ENCODE measurements around the gene KCTD10.
"Not testable (repeated sequence)": the region's sequence is repeated elsewhere in the genome, so short reads cannot be mapped to it uniquely, and the experiment has no call there.

The KCTD10 gene

DNA sequence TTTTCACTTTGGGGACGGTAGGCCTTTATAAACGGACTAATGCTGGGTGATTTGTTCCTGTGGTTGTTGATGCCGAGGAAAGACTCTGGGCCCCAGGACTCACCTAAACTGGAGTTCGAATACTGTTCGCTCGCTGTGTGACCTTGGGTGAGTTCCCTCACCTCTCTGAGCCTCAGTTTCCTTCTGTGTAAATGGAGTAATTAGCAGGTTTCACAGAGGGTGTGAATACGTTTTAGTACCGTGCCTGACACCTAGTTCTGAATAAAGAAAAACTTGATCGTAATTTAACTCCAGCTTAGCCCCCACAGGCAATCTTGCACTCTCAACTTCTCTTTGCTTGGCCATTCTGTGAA lies 839 bp upstream of the KCTD10 start:
- peak overlapping the region; percentile 78 for H3K4me3 ChIP-seq (ENCODE audit: low read length)
- no peak for DNase-seq (ENCODE audit: low read depth, low spot score)

GRCh38 chr12:109476807-109477184 lies 304 bp downstream of the KCTD10 start:
- peak overlapping the region; percentile 78 for H3K4me3 ChIP-seq (ENCODE audit: low read length)
- no peak for DNase-seq (ENCODE audit: low read depth, low spot score)

GRCh38 chr12:109475993-109476806 lies 900 bp downstream of the KCTD10 start:
- H3K4me3 ChIP-seq (ENCODE audit: low read length) = peak overlapping the region; percentile 78

GRCh38 chr12:109475121-109475520 lies 2.0 kb downstream of the KCTD10 start:
- DNase-seq (ENCODE audit: low read depth, low spot score) = no peak
- H3K4me3 ChIP-seq (ENCODE audit: low read length) = no peak overlapping the region

More at GRCh38 chr12:109475993-109476806, 900 bp downstream of the KCTD10 start:
- no peak for DNase-seq (ENCODE audit: low read depth, low spot score)

DNA sequence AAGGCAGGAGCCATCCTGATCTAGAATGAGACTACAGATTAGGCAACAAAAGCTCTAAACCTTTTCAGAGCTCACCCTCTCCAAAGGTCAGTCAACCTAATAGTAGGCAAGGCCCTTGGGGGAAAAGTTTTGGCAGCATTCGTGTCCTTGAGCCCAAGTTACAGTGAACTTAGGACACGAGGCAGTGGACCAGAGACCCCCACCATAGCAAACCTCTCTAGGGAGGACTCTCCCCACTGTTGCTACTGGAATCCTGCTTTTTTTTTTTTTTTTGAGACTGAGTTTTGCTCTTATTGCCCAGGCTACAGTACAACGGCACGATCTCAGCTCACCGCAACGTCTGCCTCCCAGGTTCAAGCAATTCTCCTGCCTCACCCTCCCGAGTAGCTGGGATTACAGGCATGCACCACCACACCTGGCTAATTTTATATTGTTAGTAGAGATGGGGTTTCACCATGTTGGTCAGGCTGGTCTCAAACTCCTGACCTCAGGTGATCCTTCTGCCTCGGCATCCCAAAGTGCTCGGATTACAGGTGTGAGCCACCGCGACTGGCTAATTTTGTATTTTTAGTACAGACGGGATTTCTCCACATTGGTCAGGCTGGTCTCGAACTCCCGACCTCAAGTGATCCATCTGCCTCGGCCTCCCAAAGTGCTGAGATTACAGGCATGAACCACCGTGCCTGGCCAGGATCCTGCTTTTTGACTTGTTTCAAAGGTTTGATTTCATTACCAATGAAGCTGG lies 3.4 kb downstream of the KCTD10 start:
- H3K4me3 ChIP-seq (ENCODE audit: low read length); DNase-seq (ENCODE audit: low read depth, low spot score): not testable (repeated sequence)

DNA sequence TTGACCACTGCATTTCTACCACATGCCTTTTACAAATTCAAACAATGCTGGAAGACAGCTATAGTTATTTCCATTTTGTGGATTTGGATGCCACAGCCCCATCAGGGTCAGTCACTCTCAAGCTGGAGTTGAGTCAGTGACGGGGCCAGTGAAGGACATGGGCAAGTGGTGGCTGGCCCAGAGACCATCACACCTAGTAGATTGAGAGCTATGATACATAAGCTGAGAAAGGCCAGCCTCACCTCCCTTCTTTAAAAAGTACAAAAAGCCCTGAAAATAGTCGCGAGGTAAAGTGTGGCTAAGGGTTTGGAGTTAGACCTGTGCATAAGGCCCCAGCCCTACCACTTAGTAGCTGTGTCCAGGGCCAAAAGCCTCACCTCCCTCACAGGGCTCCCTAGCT lies 4.1 kb downstream of the KCTD10 start:
- no peak for DNase-seq (ENCODE audit: low read depth, low spot score)
- H3K4me3 ChIP-seq (ENCODE audit: low read length) = no peak overlapping the region

DNA sequence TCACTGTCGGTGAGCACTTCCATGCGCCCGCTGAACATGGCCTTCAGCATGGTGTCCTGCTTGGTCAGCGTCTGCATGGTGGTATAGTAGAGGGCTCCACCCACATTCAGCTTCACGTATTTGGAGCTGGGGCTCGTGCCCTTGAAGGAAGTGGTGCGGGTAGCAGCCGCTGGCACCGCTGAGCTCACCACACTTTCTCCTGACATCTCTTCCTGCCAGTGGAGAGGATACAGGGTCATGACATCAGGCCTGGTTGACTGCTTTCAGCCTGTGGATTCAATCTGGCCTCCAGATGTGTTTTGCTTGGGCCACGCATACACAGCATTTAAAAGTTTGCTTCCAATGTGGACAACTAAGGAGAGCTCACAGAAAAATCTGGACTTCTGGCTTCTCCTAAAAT lies 7.6 kb downstream of the KCTD10 start:
- H3K4me3 ChIP-seq (ENCODE audit: low read length) = no peak overlapping the region
- DNase-seq (ENCODE audit: low read depth, low spot score) = no peak

DNA sequence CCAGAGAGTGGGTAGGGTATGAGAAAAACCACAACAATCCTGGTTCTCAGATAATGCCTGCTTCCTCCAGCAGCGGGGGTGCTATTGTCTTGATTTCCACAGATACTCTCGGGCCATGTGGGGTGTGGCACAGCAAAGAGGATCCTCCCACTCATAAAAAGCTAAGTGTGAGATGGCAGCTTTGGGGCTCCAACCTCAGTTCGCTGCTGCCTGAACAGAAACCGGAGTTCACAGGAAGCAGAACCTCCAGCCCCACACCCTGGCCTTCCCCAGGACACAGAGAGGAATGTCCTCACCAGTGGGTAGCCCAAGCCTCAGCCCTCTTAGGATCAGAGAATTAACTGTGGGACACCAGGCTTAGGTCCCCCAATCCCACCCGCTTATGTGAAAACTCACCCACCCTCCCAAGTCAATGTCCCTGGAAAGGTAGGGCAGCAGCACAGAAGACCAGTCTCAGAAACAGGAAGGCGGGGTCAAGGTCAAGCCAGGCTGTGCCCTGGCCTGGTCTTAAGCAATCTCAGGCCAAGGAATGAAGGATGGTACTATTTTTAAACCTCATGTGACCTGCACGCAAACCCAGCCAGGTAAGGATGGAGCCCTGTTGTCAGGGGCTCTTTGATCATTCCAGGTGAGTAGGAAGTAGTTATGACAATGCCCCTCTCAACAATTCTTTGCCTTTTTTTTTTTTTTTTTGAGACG lies 9.0 kb downstream of the KCTD10 start:
- no peak overlapping the region for H3K4me3 ChIP-seq (ENCODE audit: low read length)
- no peak for DNase-seq (ENCODE audit: low read depth, low spot score)

DNA sequence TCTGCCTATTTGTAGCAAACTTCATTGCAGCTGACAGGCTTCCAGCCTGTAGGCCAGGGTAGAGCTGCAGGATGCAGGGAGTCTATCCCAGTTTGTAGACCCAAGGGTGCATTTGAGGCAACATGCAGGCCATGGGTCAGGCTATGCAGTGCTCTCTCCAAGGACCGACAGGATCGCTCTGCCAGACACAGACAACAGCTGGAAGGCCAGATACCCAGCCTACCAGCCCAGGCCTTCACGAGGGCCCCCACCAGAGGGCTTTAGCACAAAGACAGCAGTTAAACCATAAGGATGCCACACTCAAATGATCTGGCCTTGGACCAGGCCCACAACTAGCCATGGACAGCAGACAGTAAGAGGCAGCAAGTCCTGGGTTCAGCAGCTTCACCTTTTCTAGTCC lies 10.3 kb downstream of the KCTD10 start:
- no peak overlapping the region for H3K4me3 ChIP-seq (ENCODE audit: low read length)
- DNase-seq (ENCODE audit: low read depth, low spot score) = no peak

- DNase-seq (ENCODE audit: low read depth, low spot score) = no peak
- H3K4me3 ChIP-seq (ENCODE audit: low read length) = no peak overlapping the region
These were observed 10.8 kb downstream of the KCTD10 start for GRCh38 chr12:109466305-109466704.

- H3K4me3 ChIP-seq (ENCODE audit: low read length) = no peak overlapping the region
- no peak for DNase-seq (ENCODE audit: low read depth, low spot score)
These were observed 12.3 kb downstream of the KCTD10 start for GRCh38 chr12:109464642-109465351.

DNA sequence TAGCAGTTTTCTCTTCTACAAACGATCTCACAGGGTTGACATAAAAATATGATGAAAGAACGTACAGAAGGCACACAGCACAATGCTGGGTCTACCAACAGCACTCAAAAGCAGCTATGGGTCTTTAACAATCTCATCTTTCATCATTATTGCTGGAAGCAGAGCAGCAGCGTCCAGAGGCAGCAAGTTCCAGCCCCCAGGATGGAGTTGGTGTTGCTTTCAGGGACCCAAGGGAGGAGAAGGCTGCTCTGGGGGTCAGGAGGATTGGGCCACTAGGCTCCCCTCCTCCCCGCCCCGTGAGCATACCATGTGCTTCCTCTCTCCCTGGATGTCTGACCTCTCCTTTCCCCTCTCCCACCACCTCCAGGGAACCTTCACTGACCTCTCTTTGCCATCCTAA lies 13.3 kb downstream of the KCTD10 start:
- H3K4me3 ChIP-seq (ENCODE audit: low read length) = peak overlapping the region; percentile 4; the same call in 1 of the 2 replicates
- DNase-seq (ENCODE audit: low read depth, low spot score) = no peak

- peak; percentile 66 for DNase-seq (ENCODE audit: low read depth, low spot score)
- H3K4me3 ChIP-seq (ENCODE audit: low read length) = peak overlapping the region; percentile 4
These were observed 14.0 kb downstream of the KCTD10 start for GRCh38 chr12:109462868-109463692.

- no peak for DNase-seq (ENCODE audit: low read depth, low spot score)
- H3K4me3 ChIP-seq (ENCODE audit: low read length) = no peak overlapping the region
These were observed 15.0 kb downstream of the KCTD10 start for GRCh38 chr12:109461846-109462756.

GRCh38 chr12:109461049-109461845 lies 15.9 kb downstream of the KCTD10 start:
- H3K4me3 ChIP-seq (ENCODE audit: low read length) = no peak overlapping the region
- DNase-seq (ENCODE audit: low read depth, low spot score) = no peak

DNA sequence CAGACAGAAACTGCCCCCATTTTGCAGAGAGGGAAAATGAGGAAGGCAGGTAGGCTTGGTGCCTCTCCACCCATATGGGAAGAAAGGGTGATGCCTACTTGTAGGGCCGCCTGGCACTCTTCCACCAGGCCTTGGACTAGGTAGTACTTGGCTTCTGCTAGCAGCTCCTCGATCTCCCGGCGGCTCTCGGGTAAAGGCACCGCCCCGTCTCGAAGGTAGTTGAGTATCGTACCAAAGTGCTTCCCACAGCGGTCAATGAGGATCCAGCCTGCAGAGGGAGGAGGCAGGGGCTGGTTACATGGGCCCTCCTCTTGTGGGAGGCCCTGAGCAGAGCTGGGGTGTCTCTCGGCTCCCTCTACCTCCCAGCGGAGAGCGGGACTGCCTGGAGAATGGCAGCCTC lies 16.6 kb downstream of the KCTD10 start:
- no peak overlapping the region for H3K4me3 ChIP-seq (ENCODE audit: low read length)
- DNase-seq (ENCODE audit: low read depth, low spot score) = no peak

- no peak overlapping the region for H3K4me3 ChIP-seq (ENCODE audit: low read length)
- DNase-seq (ENCODE audit: low read depth, low spot score) = no peak
These were observed 17.9 kb downstream of the KCTD10 start for GRCh38 chr12:109459247-109459646.
